Measurements from ENCODE around the gene DDX28.
A peak's percentile ranks its signal among the peaks of the same experiment; 100 is the strongest.
"Not testable (repeated sequence)": the region's sequence is repeated elsewhere in the genome, so short reads cannot be mapped to it uniquely, and the experiment has no call there.

DDX28 gene

GRCh38 chr16:68015681-68016080 is 7.4 kb downstream of the DDX28 start, which contains the start of gene DPEP2NB:
Gene DPEP2NB (minus strand): TSS chr16:68015911. CDS start chr16:68015770, 141 bp downstream.
- Mint-ChIP-seq H3K4me1 (ENCODE audit: low read depth) (peaks cover 14% of the 10 kb centered on the region), H3K27ac (no peak within 1 kb of the TSS), H3K4me3 (no peak within 1 kb of the TSS), H3K27me3 (no peaks in the 10 kb centered on the region), H3K36me3 (no peaks in the 10 kb centered on the region), H3K9me3 (ENCODE audit: low read depth) (no peaks in the 10 kb centered on the region)

- Mint-ChIP-seq H3K9me3 (ENCODE audit: low read depth) (no peaks in the 10 kb centered on the region), H3K4me3 (peak overlapping the region; percentile 17), H3K27me3 (no peaks in the 10 kb centered on the region), H3K4me1 (ENCODE audit: low read depth) (peaks cover 14% of the 10 kb centered on the region), H3K36me3 (no peaks in the 10 kb centered on the region), H3K27ac (peak overlapping the region; percentile 28)
Observed at GRCh38 chr16:68013440-68013839, 9.6 kb downstream of the DDX28 start.

- H3K4me1 Mint-ChIP-seq (ENCODE audit: low read depth), result peaks cover 33% of the 10 kb centered on the region
- H3K9me3 Mint-ChIP-seq (ENCODE audit: low read depth); H3K4me3 Mint-ChIP-seq; H3K27ac Mint-ChIP-seq; H3K36me3 Mint-ChIP-seq; H3K27me3 Mint-ChIP-seq: not testable (repeated sequence)
Observed at GRCh38 chr16:68009872-68010271, 13.2 kb downstream of the DDX28 start.

- H3K27ac Mint-ChIP-seq, result no peak overlapping the region
Observed at GRCh38 chr16:68009157-68009735, 13.8 kb downstream of the DDX28 start.

GRCh38 chr16:68005786-68006286 is 17.2 kb downstream of the DDX28 start:
- Mint-ChIP-seq H3K4me3 (peak overlapping the region; percentile 47), H3K27me3 (no peaks in the 10 kb centered on the region), H3K4me1 (ENCODE audit: low read depth) (peaks cover 35% of the 10 kb centered on the region)

More at GRCh38 chr16:68009157-68009735, 13.8 kb downstream of the DDX28 start:
- Mint-ChIP-seq H3K4me1 (ENCODE audit: low read depth) (peaks cover 32% of the 10 kb centered on the region), H3K4me3 (no peak overlapping the region), H3K9me3 (ENCODE audit: low read depth) (no peaks in the 10 kb centered on the region), H3K27me3 (no peaks in the 10 kb centered on the region), H3K36me3 (no peaks in the 10 kb centered on the region)

GRCh38 chr16:68005211-68005610 is 17.8 kb downstream of the DDX28 start:
- no peaks in the 10 kb centered on the region for H3K27me3 Mint-ChIP-seq
- H3K4me3 Mint-ChIP-seq, result no peak overlapping the region
- peaks cover 41% of the 10 kb centered on the region for H3K4me1 Mint-ChIP-seq (ENCODE audit: low read depth)
- H3K36me3 Mint-ChIP-seq, result no peaks in the 10 kb centered on the region
- no peaks in the 10 kb centered on the region for H3K9me3 Mint-ChIP-seq (ENCODE audit: low read depth)
- peak overlapping the region; percentile 97 for H3K27ac Mint-ChIP-seq

More at GRCh38 chr16:68005786-68006286, 17.2 kb downstream of the DDX28 start:
- Mint-ChIP-seq H3K36me3 (no peaks in the 10 kb centered on the region), H3K9me3 (ENCODE audit: low read depth) (no peaks in the 10 kb centered on the region), H3K27ac (peak overlapping the region; percentile 97)

GRCh38 chr16:68003031-68003430 is 20.0 kb downstream of the DDX28 start:
- H3K9me3 Mint-ChIP-seq (ENCODE audit: low read depth), result no peaks in the 10 kb centered on the region
- H3K4me3 Mint-ChIP-seq, result no peak overlapping the region
- no peaks in the 10 kb centered on the region for H3K36me3 Mint-ChIP-seq
- peaks cover 57% of the 10 kb centered on the region for H3K4me1 Mint-ChIP-seq (ENCODE audit: low read depth)
- H3K27me3 Mint-ChIP-seq, result no peaks in the 10 kb centered on the region
- H3K27ac Mint-ChIP-seq, result no peak overlapping the region

GRCh38 chr16:68000450-68000849 is 22.6 kb downstream of the DDX28 start:
- Mint-ChIP-seq H3K9me3 (ENCODE audit: low read depth) (no peaks in the 10 kb centered on the region), H3K27me3 (no peaks in the 10 kb centered on the region), H3K36me3 (no peaks in the 10 kb centered on the region), H3K4me3 (peak overlapping the region; percentile 78), H3K4me1 (ENCODE audit: low read depth) (peaks cover 59% of the 10 kb centered on the region), H3K27ac (peak overlapping the region; percentile 86)

GRCh38 chr16:67999985-68000384 is 23.0 kb downstream of the DDX28 start:
- no peaks in the 10 kb centered on the region for H3K36me3 Mint-ChIP-seq
- no peaks in the 10 kb centered on the region for H3K27me3 Mint-ChIP-seq
- no peaks in the 10 kb centered on the region for H3K9me3 Mint-ChIP-seq (ENCODE audit: low read depth)
- H3K4me3 Mint-ChIP-seq, result peak overlapping the region; percentile 78
- peak overlapping the region; percentile 86 for H3K27ac Mint-ChIP-seq
- H3K4me1 Mint-ChIP-seq (ENCODE audit: low read depth), result peaks cover 58% of the 10 kb centered on the region

- H3K27me3 Mint-ChIP-seq; H3K36me3 Mint-ChIP-seq; H3K9me3 Mint-ChIP-seq (ENCODE audit: low read depth): not testable (repeated sequence)
- Mint-ChIP-seq H3K4me3 (peak within 1 kb of the TSS; percentile 78), H3K27ac (peak within 1 kb of the TSS; percentile 86), H3K4me1 (ENCODE audit: low read depth) (peaks cover 59% of the 10 kb centered on the region)
Observed at GRCh38 chr16:67998779-67999688, 24.0 kb downstream of the DDX28 start, which contains the start of gene DPEP2. Gene DPEP2 (minus strand): TSS chr16:67999484. CDS start chr16:67993212, 6,272 bp downstream.

- not testable (repeated sequence) for H3K36me3 Mint-ChIP-seq; H3K9me3 Mint-ChIP-seq (ENCODE audit: low read depth); H3K27me3 Mint-ChIP-seq
- peak overlapping the region; percentile 86 for H3K27ac Mint-ChIP-seq
- H3K4me3 Mint-ChIP-seq, result peak overlapping the region; percentile 78
- H3K4me1 Mint-ChIP-seq (ENCODE audit: low read depth), result peaks cover 63% of the 10 kb centered on the region
Observed at GRCh38 chr16:67998231-67998778, 24.7 kb downstream of the DDX28 start.

- H3K4me3 Mint-ChIP-seq, result no peak overlapping the region
- peaks cover 62% of the 10 kb centered on the region for H3K4me1 Mint-ChIP-seq (ENCODE audit: low read depth)
- H3K9me3 Mint-ChIP-seq (ENCODE audit: low read depth), result no peaks in the 10 kb centered on the region
- H3K36me3 Mint-ChIP-seq, result no peaks in the 10 kb centered on the region
- peak overlapping the region; percentile 64 for H3K27ac Mint-ChIP-seq
- H3K27me3 Mint-ChIP-seq, result no peaks in the 10 kb centered on the region
Observed at GRCh38 chr16:67996666-67997065, 26.4 kb downstream of the DDX28 start.

- H3K4me1 Mint-ChIP-seq (ENCODE audit: low read depth), result peaks cover 53% of the 10 kb centered on the region
- H3K36me3 Mint-ChIP-seq, result no peaks in the 10 kb centered on the region
- H3K27me3 Mint-ChIP-seq, result no peaks in the 10 kb centered on the region
- no peaks in the 10 kb centered on the region for H3K9me3 Mint-ChIP-seq (ENCODE audit: low read depth)
- H3K27ac Mint-ChIP-seq, result peak overlapping the region; percentile 87
- H3K4me3 Mint-ChIP-seq, result peak overlapping the region; percentile 56
Observed at GRCh38 chr16:67995423-67995822, 27.6 kb downstream of the DDX28 start.

GRCh38 chr16:67994040-67994408 is 29.0 kb downstream of the DDX28 start:
- not testable (repeated sequence) for H3K36me3 Mint-ChIP-seq
- peaks cover 39% of the 10 kb centered on the region for H3K4me1 Mint-ChIP-seq (ENCODE audit: low read depth)

More at GRCh38 chr16:67994040-67994408, 29.0 kb downstream of the DDX28 start:
- H3K27me3 Mint-ChIP-seq; H3K9me3 Mint-ChIP-seq (ENCODE audit: low read depth): not testable (repeated sequence)
- peak overlapping the region; percentile 79 for H3K4me3 Mint-ChIP-seq
- peak overlapping the region; percentile 97 for H3K27ac Mint-ChIP-seq
